ENCODE data around the gene S100A7A.

Gene S100A7A

GRCh38 chr1:153389973-153390879 lies 26.1 kb upstream of the S100A7A start:
- TF ChIP-seq GATA2 (IDR thresholded peaks at IDR 0.05; ENCODE audit: low read depth, low read length) (no peak), GATA3 (IDR thresholded peaks at IDR 0.05; ENCODE audit: low read depth, low read length) (no peak)

GRCh38 chr1:153390938-153391710 lies 25.2 kb upstream of the S100A7A start, which contains the start of gene S100A8:
Gene S100A8, minus strand, starts transcription at chr1:153391073. Its CDS starts 538 bp downstream, at chr1:153390535.
- no peak for TF ChIP-seq GATA2 (IDR thresholded peaks at IDR 0.05; ENCODE audit: low read depth, low read length)
- no peak for TF ChIP-seq GATA3 (IDR thresholded peaks at IDR 0.05; ENCODE audit: low read depth, low read length)

- TF ChIP-seq GATA3 (IDR thresholded peaks at IDR 0.05; ENCODE audit: low read depth, low read length) (no peak), GATA2 (IDR thresholded peaks at IDR 0.05; ENCODE audit: low read depth, low read length) (no peak)
Measured at GRCh38 chr1:153392258-153392657, 24.1 kb upstream of the S100A7A start.

GRCh38 chr1:153392822-153393221 lies 23.5 kb upstream of the S100A7A start:
- TF ChIP-seq GATA2 (IDR thresholded peaks at IDR 0.05; ENCODE audit: low read depth, low read length) (no peak), GATA3 (IDR thresholded peaks at IDR 0.05; ENCODE audit: low read depth, low read length) (no peak)

- TF ChIP-seq GATA3 (IDR thresholded peaks at IDR 0.05; ENCODE audit: low read depth, low read length) (no peak), GATA2 (IDR thresholded peaks at IDR 0.05; ENCODE audit: low read depth, low read length) (no peak)
Measured at GRCh38 chr1:153393926-153394325, 22.4 kb upstream of the S100A7A start.

- no peak for TF ChIP-seq GATA3 (IDR thresholded peaks at IDR 0.05; ENCODE audit: low read depth, low read length)
- TF ChIP-seq GATA2 (IDR thresholded peaks at IDR 0.05; ENCODE audit: low read depth, low read length), result no peak
Measured at GRCh38 chr1:153394391-153394790, 21.9 kb upstream of the S100A7A start.

GRCh38 chr1:153395136-153395685 lies 21.1 kb upstream of the S100A7A start:
- TF ChIP-seq GATA3 (IDR thresholded peaks at IDR 0.05; ENCODE audit: low read depth, low read length) (no peak), GATA2 (IDR thresholded peaks at IDR 0.05; ENCODE audit: low read depth, low read length) (no peak)

GRCh38 chr1:153395776-153396175 lies 20.5 kb upstream of the S100A7A start:
- no peak for TF ChIP-seq GATA2 (IDR thresholded peaks at IDR 0.05; ENCODE audit: low read depth, low read length)
- TF ChIP-seq GATA3 (IDR thresholded peaks at IDR 0.05; ENCODE audit: low read depth, low read length), result no peak

- TF ChIP-seq GATA2 (IDR thresholded peaks at IDR 0.05; ENCODE audit: low read depth, low read length) (no peak), GATA3 (IDR thresholded peaks at IDR 0.05; ENCODE audit: low read depth, low read length) (no peak)
Measured at GRCh38 chr1:153396461-153396860, 19.9 kb upstream of the S100A7A start.

- TF ChIP-seq GATA2 (IDR thresholded peaks at IDR 0.05; ENCODE audit: low read depth, low read length), result no peak
- TF ChIP-seq GATA3 (IDR thresholded peaks at IDR 0.05; ENCODE audit: low read depth, low read length), result no peak
Measured at GRCh38 chr1:153397051-153397923, 19.0 kb upstream of the S100A7A start.

GRCh38 chr1:153397924-153398651 lies 18.2 kb upstream of the S100A7A start:
- TF ChIP-seq GATA2 (IDR thresholded peaks at IDR 0.05; ENCODE audit: low read depth, low read length) (no peak), GATA3 (IDR thresholded peaks at IDR 0.05; ENCODE audit: low read depth, low read length) (no peak)

GRCh38 chr1:153399401-153400055 lies 16.8 kb upstream of the S100A7A start:
- TF ChIP-seq GATA2 (IDR thresholded peaks at IDR 0.05; ENCODE audit: low read depth, low read length) (no peak), GATA3 (IDR thresholded peaks at IDR 0.05; ENCODE audit: low read depth, low read length) (no peak)
